HTR-8/SVneo (cell line): ENCODE results near the gene TMEM150B.

Experiments
- DNase-seq: peaks from one replicate; pipeline ENCODE4 v3.0.0; 2011; ENCODE audit warnings: low spot score, mixed read lengths; ENCODE audit not compliant: insufficient read length
- FAIRE-seq: peaks from 2 replicates; lab custom pipeline; 2011; peaks lifted over from hg19 to GRCh38; lab: Jason Lieb, UNC

The TMEM150B gene

GRCh38 chr19:55309448-55309847 is 15.7 kb downstream of the TMEM150B start:
- DNase-seq (no peak), FAIRE-seq (no peak)

GRCh38 chr19:55308281-55308680 is 16.9 kb downstream of the TMEM150B start:
- no peak for FAIRE-seq
- DNase-seq: no peak

- no peak for FAIRE-seq
- no peak for DNase-seq
Measured at GRCh38 chr19:55306712-55307111, 18.4 kb downstream of the TMEM150B start.

GRCh38 chr19:55305983-55306562 is 19.1 kb downstream of the TMEM150B start:
- no peak for FAIRE-seq
- no peak for DNase-seq

- DNase-seq (peak; percentile 48), FAIRE-seq (no peak)
Measured at GRCh38 chr19:55305491-55305890, 19.6 kb downstream of the TMEM150B start.

- DNase-seq: no peak
- no peak for FAIRE-seq
Measured at GRCh38 chr19:55304980-55305379, 20.2 kb downstream of the TMEM150B start.

GRCh38 chr19:55304279-55304978 is 20.7 kb downstream of the TMEM150B start:
- FAIRE-seq (no peak), DNase-seq (peak; percentile 51)

GRCh38 chr19:55303477-55303876 is 21.7 kb downstream of the TMEM150B start:
- DNase-seq (no peak), FAIRE-seq (no peak)

GRCh38 chr19:55302318-55302703 is 22.8 kb downstream of the TMEM150B start:
- FAIRE-seq (no peak), DNase-seq (no peak)

GRCh38 chr19:55301459-55302317 is 23.5 kb downstream of the TMEM150B start:
- peak; percentile 98 for DNase-seq
- peak; percentile 74 for FAIRE-seq

GRCh38 chr19:55300886-55301458 is 24.2 kb downstream of the TMEM150B start:
- no peak for FAIRE-seq
- DNase-seq: no peak

- DNase-seq: no peak
- no peak for FAIRE-seq
Measured at GRCh38 chr19:55299991-55300390, 25.1 kb downstream of the TMEM150B start.

GRCh38 chr19:55297267-55297666 is 27.9 kb downstream of the TMEM150B start:
- DNase-seq (no peak), FAIRE-seq (no peak)

GRCh38 chr19:55289117-55289796 is 35.9 kb downstream of the TMEM150B start:
- FAIRE-seq (no peak), DNase-seq (no peak)

GRCh38 chr19:55287361-55288079 is 37.6 kb downstream of the TMEM150B start:
- FAIRE-seq (no peak), DNase-seq (no peak)

- FAIRE-seq: no peak
- DNase-seq: no peak
Measured at GRCh38 chr19:55285229-55285890, 39.8 kb downstream of the TMEM150B start.

GRCh38 chr19:55284405-55285058 is 40.6 kb downstream of the TMEM150B start:
- FAIRE-seq: no peak
- no peak for DNase-seq

- FAIRE-seq: no peak
- peak; percentile 78 for DNase-seq
Measured at GRCh38 chr19:55283548-55284377, 41.4 kb downstream of the TMEM150B start, which contains the start of gene BRSK1. Gene BRSK1, plus strand, starts transcription at chr19:55283997. Its CDS starts 446 bp downstream, at chr19:55284443.
